A549 (cell line): ENCODE results near the gene MOXD1.

Source experiments
- CBX8 ChIP-seq: fragments of 200-600 bp; sonication (generic); IDR thresholded peaks from 2 replicates; pipeline ENCODE4 v1.6.1; 2016
- CTCF ChIP-seq: fragments of >200 bp; sonication (Bioruptor Twin); formaldehyde crosslinking; IDR thresholded peaks from 3 replicates; pipeline ENCODE4 v1.5.1; 2016
- EHMT2 ChIP-seq: fragments of 200-600 bp; sonication (generic); IDR thresholded peaks from 2 replicates; pipeline ENCODE4 v1.6.1; 2016; ENCODE audit warnings: antibody characterized with exemption, low read depth, mild to moderate bottlenecking, moderate library complexity
- ESRRA ChIP-seq: fragments of 150-350 bp; IDR thresholded peaks from 2 replicates; pipeline ENCODE4 v1.6.1; 2014; ENCODE audit warnings: mild to moderate bottlenecking, low read length, borderline replicate concordance
- TP53 ChIP-seq: fragments of 250-450 bp; sonication (Bioruptor Pico); IDR thresholded peaks from 2 replicates; pipeline ENCODE4 v1.5.0; 2021; ENCODE audit warnings: mild to moderate bottlenecking, moderate library complexity
- USF2 ChIP-seq: fragments of 450-650 bp; IDR thresholded peaks from 2 replicates; pipeline ENCODE4 v1.6.1; 2014; ENCODE audit warnings: antibody characterized with exemption
- ZC3H11A ChIP-seq: fragments of 450-650 bp; IDR thresholded peaks from 2 replicates; pipeline ENCODE4 v1.6.1; 2014; ENCODE audit warnings: antibody characterized with exemption, mild to moderate bottlenecking
- ZNF302 ChIP-seq: fragments of 250-450 bp; sonication (Bioruptor Pico); IDR thresholded peaks from 2 replicates; pipeline ENCODE4 v1.9.0; 2021; ENCODE audit warnings: inconsistent platforms, mild to moderate bottlenecking, moderate library complexity

- no peak for TF ChIP-seq CTCF
- no peak for TF ChIP-seq ZC3H11A
- TF ChIP-seq ZNF302 (CRISPR knock-in tag) = no peak
- no peak for TF ChIP-seq USF2
- no peak for TF ChIP-seq EHMT2
- TF ChIP-seq CBX8 = no peak
- no peak for TF ChIP-seq ESRRA
- TF ChIP-seq TP53 (CRISPR knock-in tag) = no peak
Measured at GRCh38 chr6:132423839-132424238, 22.6 kb upstream of the MOXD1 start.
